Spleen (tissue), 11 donors: Measurements from ENCODE around the gene SLC9C2. TPM values are rescaled to one million over a fixed set of nuclear protein-coding genes. Genes with fewer than 3 reads are reported as not detected.

Experiments used
- DNase-seq: peaks from one replicate; pipeline ENCODE4 v3.0.0-alpha.2; 2020
- H3K27ac ChIP-seq, 8 donors: fragments of 200-600 bp; sonication (generic) in 7 of 8; 1 replicate in 4 of 8; 2 replicates in 4 of 8; pipeline versions ENCODE4 v1.5.0 to v1.8.0; 2016 to 2021; ENCODE audit warnings: inconsistent platforms in 4 of 8, mild to moderate bottlenecking in 4 of 8, moderate library complexity in 1 of 8
- H3K27me3 ChIP-seq, 7 donors: fragments of 200-600 bp; sonication (generic) in 6 of 7; replicated peaks in 1 of 7; 1 replicate in 4 of 7; 2 replicates in 3 of 7; pipeline versions ENCODE4 v1.5.0 to v1.8.0; 2016 to 2021; ENCODE audit warnings: inconsistent platforms in 3 of 7, mild to moderate bottlenecking in 1 of 7
- H3K36me3 ChIP-seq, 6 donors: fragments of 200-600 bp; sonication (generic) in 5 of 6; 1 replicate in 4 of 6; 2 replicates in 2 of 6; pipeline versions ENCODE4 v1.5.0 to v1.8.0; 2016 to 2021; ENCODE audit warnings: inconsistent platforms in 2 of 6
- H3K4me1 ChIP-seq, 6 donors: fragments of 200-600 bp; sonication (generic) in 5 of 6; 1 replicate in 3 of 6; 2 replicates in 3 of 6; pipeline versions ENCODE4 v1.5.0 to v1.8.0; 2016 to 2021; ENCODE audit warnings: inconsistent platforms in 3 of 6
- H3K4me3 ChIP-seq, 8 donors: fragments of 200-600 bp; sonication (generic) in 7 of 8; 1 replicate in 4 of 8; 2 replicates in 4 of 8; pipeline versions ENCODE4 v1.5.0 to v1.8.0; 2016 to 2021; ENCODE audit warnings: inconsistent platforms in 4 of 8, mild to moderate bottlenecking in 4 of 8, moderate library complexity in 2 of 8
- H3K9me3 ChIP-seq, 8 donors: fragments of 200-600 bp; sonication (generic) in 7 of 8; 1 replicate in 4 of 8; 2 replicates in 4 of 8; pipeline versions ENCODE4 v1.5.0 to v1.8.0; 2016 to 2021; ENCODE audit warnings: inconsistent platforms in 4 of 8
- CTCF ChIP-seq, 11 experiments: fragments of 200-600 bp in 7 of 11; fragments of 450-650 bp in 4 of 11; sonication (generic) in 4 of 11; IDR thresholded peaks in 8 of 11; conservative IDR thresholded peaks in 3 of 11; 1 replicate in 7 of 11; 2 replicates in 4 of 11; pipeline versions ENCODE4 v1.4.0 to v1.8.0; 2016 to 2021; ENCODE audit warnings: antibody characterized with exemption in 11 of 11, inconsistent platforms in 4 of 11, mild to moderate bottlenecking in 1 of 11
- POLR2A ChIP-seq, 3 donors: fragments of 450-650 bp; IDR thresholded peaks; one replicate each; pipeline ENCODE4 v1.5.1; 2017; ENCODE audit warnings: antibody characterized with exemption in 3 of 3, mild to moderate bottlenecking in 1 of 3
- POLR2AphosphoS5 ChIP-seq, 3 donors: sonication (generic); formaldehyde crosslinking; IDR thresholded peaks; one replicate each; pipeline ENCODE4 v1.5.1; 2017; ENCODE audit warnings: antibody characterized with exemption in 3 of 3
- WGBS, 5 donors: extraction: QIAGEN DNeasy Blood & Tissue Kit in 3 of 5; methylation state at CpG; one replicate each; pipeline versions ENCODE4 v1.1.5 to v1.1.7; 2013 to 2018; 5-methylcytosine and 5-hydroxymethylcytosine counted together
- intact Hi-C: fragments of 100-400 bp; cut with DNase I; formaldehyde crosslinking; loops from one replicate; pipeline ENCODE4 v1.15.0; 2023; ENCODE audit warnings: low total_unique reads
- polyA plus RNA-seq, 3 donors: library from polyadenylated mRNA; stranded (reverse); fragments of 200-250 nt; gene quantifications; one replicate each; pipeline ENCODE4 v1.2.1, GENCODE V29; 2013
- total RNA-seq, 7 donors: library from RNA; depleted of rRNA in 3 of 7; stranded (reverse); fragments of >200 nt in 3 of 7; fragmentation: NEBNext Ultra II Directional in 4 of 7; extraction: Animal tissue kit (Norgen Biotek cat#: 25700) in 4 of 7; gene quantifications; one replicate each; pipeline versions ENCODE4 v1.1.0 to v1.2.1, GENCODE V29; 2016 to 2021
- donor health status: healthy with polysubstance abuse.
- donor health status: DM: no; HTN: no; CAD: no; lungs with moderate emphysema.
- donor health status: DM: no; HTN: no; CAD: no.
- donor health status: Bipolar disorder and iron deficiency.
- donor health status: healthy.
- donor health status: DM: no; HTN: no; CAD: no.
- donor health status: DM: yes; HTN: yes; CAD: no.

The SLC9C2 gene
- total and polyA plus RNA-seq, 10 donors, result 0.03 to 2.0 (median 0.82) TPM; not detected in 1

GRCh38 chr1:173453982-173454381 is 148.9 kb downstream of the SLC9C2 start:
- no peak overlapping the region for H3K4me3 ChIP-seq
- no peak for TF ChIP-seq POLR2A (IDR thresholded peaks at IDR 0.05)
- no peak for TF ChIP-seq POLR2AphosphoS5 (IDR thresholded peaks at IDR 0.05)
- TF ChIP-seq CTCF (IDR thresholded peaks at IDR 0.05 in 8 of 11, conservative IDR thresholded peaks at IDR 0.05 in 3 of 11), result no peak
- H3K4me1 ChIP-seq, result peaks cover 0 to 5% (median 0%) of the 10 kb centered on the region in 6 donors
- H3K36me3 ChIP-seq, result peaks cover 0 to 38% (median 0%) of the 10 kb centered on the region in 6 donors
- H3K27ac ChIP-seq, result no peak overlapping the region
- no peaks in the 10 kb centered on the region for H3K9me3 ChIP-seq
- H3K27me3 ChIP-seq, result no peaks in the 10 kb centered on the region
- no peak for DNase-seq
- intact Hi-C loops, result no loop called here

DNA sequence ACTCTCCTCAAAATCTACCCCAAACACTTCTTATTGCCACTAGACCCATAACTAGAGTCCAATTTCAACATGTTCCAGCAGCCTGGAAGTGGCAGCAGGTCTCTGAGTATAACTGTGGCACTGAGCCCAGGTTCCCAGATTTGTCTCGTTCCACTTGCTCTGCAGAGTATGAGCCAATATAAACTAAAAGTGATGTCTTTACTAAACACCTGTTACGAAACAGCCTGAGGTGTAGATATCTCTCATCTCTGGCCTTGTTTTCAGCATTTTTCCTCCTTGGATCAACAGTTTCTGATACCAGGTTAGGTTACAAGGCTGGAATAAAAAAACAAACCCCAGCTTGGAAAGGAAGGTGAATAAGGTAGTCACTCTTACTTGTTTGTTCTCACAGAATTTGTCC is 150.9 kb downstream of the SLC9C2 start:
- WGBS, 5 donors, result 78 to 94% (median 84%) methylated on average over 2 of the region's 2 CpGs
- no peaks in the 10 kb centered on the region for H3K27me3 ChIP-seq
- no peak for TF ChIP-seq POLR2A (IDR thresholded peaks at IDR 0.05)
- intact Hi-C loops, result no loop called here
- peaks cover 0 to 45% (median 0%) of the 10 kb centered on the region in 6 donors for H3K36me3 ChIP-seq
- peaks cover 0 to 6% (median 3%) of the 10 kb centered on the region in 8 donors for H3K9me3 ChIP-seq
- H3K27ac ChIP-seq, result no peak overlapping the region
- no peak for DNase-seq
- no peak overlapping the region for H3K4me3 ChIP-seq
- peaks cover 0 to 5% (median 0%) of the 10 kb centered on the region in 6 donors for H3K4me1 ChIP-seq

Other genes with a start within 250 kb of the SLC9C2 start
- gene PRDX6, start 125.7 kb downstream of the SLC9C2 start, total RNA-seq, result 100 to 1,000 TPM; 122 to 197 (median 143) TPM
- 100 to 1,000 TPM; 133 to 240 (median 154) TPM for gene PRDX6, start 125.7 kb downstream of the SLC9C2 start, polyA plus RNA-seq
- gene TEX50, start 32.3 kb upstream of the SLC9C2 start, total RNA-seq, result not detected
- gene TEX50, start 32.3 kb upstream of the SLC9C2 start, polyA plus RNA-seq, result not detected
- 1 to 10 TPM in 3 of 7 donors, under 1 TPM in 3, not detected in 1; 0.67 to 1.1 (median 0.92) TPM for gene ANKRD45, start 66.8 kb upstream of the SLC9C2 start, total RNA-seq
- gene ANKRD45, start 66.8 kb upstream of the SLC9C2 start, polyA plus RNA-seq, result under 1 TPM; 0.13 to 0.30 (median 0.19) TPM
- gene KLHL20, start 111.9 kb upstream of the SLC9C2 start, total RNA-seq, result 10 to 100 TPM; 25.4 to 36.3 (median 29.2) TPM
- gene KLHL20, start 111.9 kb upstream of the SLC9C2 start, polyA plus RNA-seq, result 1 to 10 TPM; 4.1 to 9.0 (median 5.6) TPM
- gene DARS2, start 221.6 kb upstream of the SLC9C2 start, total RNA-seq, result 10 to 100 TPM; 12.6 to 23.3 (median 18.2) TPM
- 1 to 10 TPM; 4.7 to 7.3 (median 6.8) TPM for gene DARS2, start 221.6 kb upstream of the SLC9C2 start, polyA plus RNA-seq
- 10 to 100 TPM in 2 of 7 donors, 1 to 10 TPM in 5; 4.7 to 22.2 (median 7.9) TPM for gene CENPL, start 221.8 kb upstream of the SLC9C2 start, total RNA-seq
- 1 to 10 TPM; 2.4 to 5.7 (median 3.8) TPM for gene CENPL, start 221.8 kb upstream of the SLC9C2 start, polyA plus RNA-seq